Fibroblast of skin of left biceps (primary cell): Measurements from ENCODE around the gene LRRC7.
A peak's percentile ranks its signal among the peaks of the same experiment; 100 is the strongest.

Experiments used
- DNase-seq, 2 experiments: peaks; one replicate each; pipeline ENCODE4 v3.0.0-alpha.2; 2013; ENCODE audit warnings: low read depth in 2 of 2

The LRRC7 gene

GRCh38 chr1:69766431-69767180 lies 198.9 kb downstream of the LRRC7 start:
- DNase-seq = no peak

GRCh38 chr1:69776555-69776954 lies 208.8 kb downstream of the LRRC7 start:
- DNase-seq = no peak

GRCh38 chr1:69777423-69777822 lies 209.7 kb downstream of the LRRC7 start:
- no peak for DNase-seq

GRCh38 chr1:69777971-69778370 lies 210.2 kb downstream of the LRRC7 start:
- no peak for DNase-seq

GRCh38 chr1:69787151-69787550 lies 219.4 kb downstream of the LRRC7 start:
- DNase-seq = no peak

- DNase-seq = peak in 1 of 2 experiments; percentile 1
Measured at GRCh38 chr1:69791311-69791710, 223.6 kb downstream of the LRRC7 start.

- no peak for DNase-seq
Measured at GRCh38 chr1:69794831-69795230, 227.1 kb downstream of the LRRC7 start.

- no peak for DNase-seq
Measured at GRCh38 chr1:69814926-69815325, 247.2 kb downstream of the LRRC7 start.

- DNase-seq = no peak
Measured at GRCh38 chr1:69824932-69825331, 257.2 kb downstream of the LRRC7 start.

- no peak for DNase-seq
Measured at GRCh38 chr1:69827732-69828131, 260.0 kb downstream of the LRRC7 start.

GRCh38 chr1:69833536-69833935 lies 265.8 kb downstream of the LRRC7 start:
- DNase-seq = no peak

- DNase-seq = no peak
Measured at GRCh38 chr1:69834336-69834735, 266.6 kb downstream of the LRRC7 start.

GRCh38 chr1:69835955-69836354 lies 268.2 kb downstream of the LRRC7 start:
- DNase-seq = no peak

- DNase-seq = peak in 1 of 2 experiments; percentile 3
Measured at GRCh38 chr1:69836971-69837636, 269.4 kb downstream of the LRRC7 start.

GRCh38 chr1:69842326-69842725 lies 274.6 kb downstream of the LRRC7 start:
- no peak for DNase-seq

GRCh38 chr1:69845655-69846054 lies 277.9 kb downstream of the LRRC7 start:
- no peak for DNase-seq

- no peak for DNase-seq
Measured at GRCh38 chr1:69846267-69846666, 278.5 kb downstream of the LRRC7 start.

GRCh38 chr1:69847670-69848069 lies 279.9 kb downstream of the LRRC7 start:
- no peak for DNase-seq

GRCh38 chr1:69852151-69852550 lies 284.4 kb downstream of the LRRC7 start:
- no peak for DNase-seq

GRCh38 chr1:69852706-69853105 lies 285.0 kb downstream of the LRRC7 start:
- DNase-seq = no peak

GRCh38 chr1:69858534-69858933 lies 290.8 kb downstream of the LRRC7 start:
- DNase-seq = no peak

GRCh38 chr1:69861641-69862040 lies 293.9 kb downstream of the LRRC7 start:
- DNase-seq = no peak

GRCh38 chr1:69862906-69863305 lies 295.2 kb downstream of the LRRC7 start:
- DNase-seq = no peak
